NCI-H82 treated with DMSO at 0.1 percent for 48 hours (cell line): ENCODE results near the gene ZC3H18.
"Not testable (repeated sequence)": the region's sequence is repeated elsewhere in the genome, so short reads cannot be mapped to it uniquely, and the experiment has no call there.

ENCODE experiments used
- DNase-seq: peaks from one replicate; lab custom pipeline; 2025; ENCODE audit not compliant: unreplicated experiment; lab: John Stamatoyannopoulos, UW

The ZC3H18 gene

GRCh38 chr16:88600539-88600896, 30.3 kb downstream of the ZC3H18 start:
- no peak for DNase-seq

- DNase-seq, result no peak
Measured at GRCh38 chr16:88601313-88602036, 31.3 kb downstream of the ZC3H18 start.

GRCh38 chr16:88602091-88602490, 31.9 kb downstream of the ZC3H18 start:
- DNase-seq, result no peak

GRCh38 chr16:88605186-88606147, 35.3 kb downstream of the ZC3H18 start:
- no peak for DNase-seq

- DNase-seq, result no peak
Measured at GRCh38 chr16:88606148-88606757, 36.0 kb downstream of the ZC3H18 start.

GRCh38 chr16:88608076-88608475, 37.9 kb downstream of the ZC3H18 start:
- no peak for DNase-seq

- not testable (repeated sequence) for DNase-seq
Measured at GRCh38 chr16:88609426-88609825, 39.2 kb downstream of the ZC3H18 start.

GRCh38 chr16:88610080-88610479, 39.9 kb downstream of the ZC3H18 start:
- no peak for DNase-seq

GRCh38 chr16:88610909-88611812, 41.0 kb downstream of the ZC3H18 start:
- DNase-seq, result no peak

GRCh38 chr16:88613293-88613692, 43.1 kb downstream of the ZC3H18 start:
- DNase-seq, result no peak

- DNase-seq, result no peak
Measured at GRCh38 chr16:88613911-88614817, 44.0 kb downstream of the ZC3H18 start.

GRCh38 chr16:88614818-88615580, 44.8 kb downstream of the ZC3H18 start:
- DNase-seq, result no peak

- DNase-seq, result no peak
Measured at GRCh38 chr16:88616320-88616719, 46.1 kb downstream of the ZC3H18 start.

GRCh38 chr16:88616736-88617135, 46.5 kb downstream of the ZC3H18 start:
- DNase-seq, result no peak

GRCh38 chr16:88617268-88618031, 47.2 kb downstream of the ZC3H18 start:
- DNase-seq, result no peak

GRCh38 chr16:88618182-88618955, 48.2 kb downstream of the ZC3H18 start:
- DNase-seq, result no peak

GRCh38 chr16:88618956-88619667, 48.9 kb downstream of the ZC3H18 start:
- DNase-seq, result no peak
